Measurements from ENCODE around the gene NECTIN4.
"Not testable (repeated sequence)": the region's sequence is repeated elsewhere in the genome, so short reads cannot be mapped to it uniquely, and the experiment has no call there.

NECTIN4 gene

GRCh38 chr1:161054232-161054631 lies 35.1 kb downstream of the NECTIN4 start:
- DNase-seq (ENCODE audit: low read depth): no peak

GRCh38 chr1:161052899-161053298 lies 36.5 kb downstream of the NECTIN4 start:
- DNase-seq (ENCODE audit: low read depth): no peak

- DNase-seq (ENCODE audit: low read depth): no peak
Observed at GRCh38 chr1:161051219-161051618, 38.1 kb downstream of the NECTIN4 start.

- no peak for DNase-seq (ENCODE audit: low read depth)
Observed at GRCh38 chr1:161048949-161049722, 40.2 kb downstream of the NECTIN4 start.

GRCh38 chr1:161047436-161048420 lies 41.6 kb downstream of the NECTIN4 start:
- DNase-seq (ENCODE audit: low read depth): no peak

GRCh38 chr1:161046605-161047228 lies 42.6 kb downstream of the NECTIN4 start:
- DNase-seq (ENCODE audit: low read depth): no peak

- peak; percentile 93 for DNase-seq (ENCODE audit: low read depth)
Observed at GRCh38 chr1:161045736-161046604, 43.4 kb downstream of the NECTIN4 start, which contains the start of gene USF1. USF1 (minus strand) TSS chr1:161045977; CDS start chr1:161043275, 2,702 bp downstream.

- DNase-seq (ENCODE audit: low read depth): peak; percentile 69
Observed at GRCh38 chr1:161044908-161045735, 44.2 kb downstream of the NECTIN4 start.

- DNase-seq (ENCODE audit: low read depth): no peak
Observed at GRCh38 chr1:161044535-161044907, 44.8 kb downstream of the NECTIN4 start.

GRCh38 chr1:161039546-161039945 lies 49.8 kb downstream of the NECTIN4 start:
- DNase-seq (ENCODE audit: low read depth): no peak

GRCh38 chr1:161039154-161039545 lies 50.2 kb downstream of the NECTIN4 start:
- DNase-seq (ENCODE audit: low read depth): no peak

- DNase-seq (ENCODE audit: low read depth): no peak
Observed at GRCh38 chr1:161038523-161039153, 50.7 kb downstream of the NECTIN4 start, which contains the start of gene TSTD1. TSTD1 (minus strand) TSS chr1:161038964; CDS start chr1:161038889, 75 bp downstream.

GRCh38 chr1:161037661-161038522 lies 51.5 kb downstream of the NECTIN4 start:
- no peak for DNase-seq (ENCODE audit: low read depth)

GRCh38 chr1:161033751-161034150 lies 55.6 kb downstream of the NECTIN4 start:
- no peak for DNase-seq (ENCODE audit: low read depth)

- DNase-seq (ENCODE audit: low read depth): no peak
Observed at GRCh38 chr1:161032409-161032808, 56.9 kb downstream of the NECTIN4 start.

- DNase-seq (ENCODE audit: low read depth): no peak
Observed at GRCh38 chr1:161031874-161032273, 57.5 kb downstream of the NECTIN4 start.

- not testable (repeated sequence) for DNase-seq (ENCODE audit: low read depth)
Observed at GRCh38 chr1:161029466-161029865, 59.9 kb downstream of the NECTIN4 start.

- not testable (repeated sequence) for DNase-seq (ENCODE audit: low read depth)
Observed at GRCh38 chr1:161026954-161027353, 62.4 kb downstream of the NECTIN4 start.

GRCh38 chr1:161022432-161022831 lies 66.9 kb downstream of the NECTIN4 start:
- DNase-seq (ENCODE audit: low read depth): not testable (repeated sequence)

Data from fibroblast of gingiva (primary cell).